HCT116 (cell line): ENCODE measurements around the gene MPZ. TPM values are rescaled to one million over a fixed set of nuclear protein-coding genes. Genes with fewer than 3 reads are reported as not detected.

Experiments used
- ATAC-seq: fragments of 200-7000 bp; cut with Tn5 transposase; 2 replicates; pipeline ENCODE4 v1.9.1; 2020; ENCODE audit warnings: mild to moderate bottlenecking, moderate library complexity
- BruUV-seq: library from RNA; stranded (reverse); fragments of 400-500 nt; replicated peaks from 2 replicates; lab custom pipeline; 2021; lab: Mats Ljungman, UMichigan
- CTCF ChIA-PET: fragments of 300-600 bp; sonication (Branson Sonifier 250); formaldehyde crosslinking; loops from one replicate; lab custom pipeline; 2021; ENCODE audit warnings: antibody characterized with exemption; lab: Charles Lee
- POLR2A ChIA-PET: fragments of 300-600, 350-600 bp; sonication (Branson Sonifier 250); formaldehyde crosslinking; loops from one replicate; lab custom pipeline; 2021; ENCODE audit warnings: antibody characterized with exemption; lab: Charles Lee
- RAD21 ChIA-PET, 2 experiments: fragments of 300-600 bp; sonication (Branson Sonifier 250); formaldehyde crosslinking; loops; one replicate each; lab custom pipeline; 2023; ENCODE audit warnings: low total read pairs in 2 of 2; ENCODE audit not compliant: uncharacterized antibody in 2 of 2, unreplicated experiment in 2 of 2, low non-redundant PET in 1 of 2; lab: Charles Lee
- DNase-seq: peaks from one replicate; pipeline ENCODE4 v3.0.0-alpha.2; 2010; ENCODE audit warnings: low read depth, low spot score
- H2AFZ ChIP-seq: fragments of 200-600 bp; shearing (Covaris generic), sonication (generic); 2 replicates; pipeline ENCODE4 v1.6.1; 2017; ENCODE audit warnings: low read depth, mixed run types, mixed read lengths, antibody characterized with exemption, low read length; ENCODE audit not compliant: poor library complexity, severe bottlenecking
- H3K27ac ChIP-seq: 2 replicates; pipeline ENCODE4 v1.5.1; 2012; ENCODE audit warnings: low read depth, low read length
- H3K27me3 ChIP-seq: fragments of 200-600 bp; sonication (generic); 2 replicates; pipeline ENCODE4 v1.6.1; 2016; ENCODE audit warnings: mixed run types, low read length, mixed read lengths; ENCODE audit not compliant: insufficient read depth
- H3K36me3 ChIP-seq, 2 experiments: fragments of 200-500 bp in 1 of 2; fragments of 200-600 bp in 1 of 2; sonication (Bioruptor generic) in 1 of 2; sonication (generic) in 1 of 2; 2 replicates each; pipeline versions ENCODE4 v1.5.1 to v1.6.1; 2014 to 2016; ENCODE audit warnings: low read length in 2 of 2, inconsistent platforms in 1 of 2, mixed read lengths in 1 of 2, mixed run types in 1 of 2; ENCODE audit not compliant: insufficient read depth in 2 of 2, control insufficient read depth in 1 of 2
- H3K4me1 ChIP-seq, 2 experiments: fragments of 200-600 bp in 1 of 2; sonication (generic) in 1 of 2; 2 replicates each; pipeline versions ENCODE4 v1.5.1 to v1.6.1; 2012 to 2017; ENCODE audit warnings: low read length in 2 of 2, inconsistent platforms in 1 of 2, mild to moderate bottlenecking in 1 of 2, mixed read lengths in 1 of 2, mixed run types in 1 of 2, moderate library complexity in 1 of 2; ENCODE audit not compliant: insufficient read depth in 2 of 2, control insufficient read depth in 1 of 2
- H3K4me2 ChIP-seq: fragments of 200-600 bp; sonication (generic); 2 replicates; pipeline ENCODE4 v1.6.1; 2017; ENCODE audit warnings: mixed run types, low read length, mixed read lengths
- H3K4me3 ChIP-seq, 2 experiments: fragments of 200-600 bp in 1 of 2; sonication (generic) in 1 of 2; replicated peaks in 1 of 2; 2 replicates each; pipeline ENCODE4 v1.5.1; 2011 to 2016; ENCODE audit warnings: low read length in 2 of 2, control low read depth in 1 of 2, low read depth in 1 of 2, mild to moderate bottlenecking in 1 of 2, mixed read lengths in 1 of 2, mixed run types in 1 of 2
- H3K79me2 ChIP-seq: fragments of 200-600 bp; sonication (generic); 2 replicates; pipeline ENCODE4 v1.6.1; 2017; ENCODE audit warnings: mild to moderate bottlenecking, mixed run types, low read length, moderate library complexity, mixed read lengths; ENCODE audit not compliant: insufficient read depth
- H3K9ac ChIP-seq: fragments of 200-600 bp; sonication (generic); 2 replicates; pipeline ENCODE4 v1.6.1; 2016; ENCODE audit warnings: low read length, mixed read lengths
- H3K9me2 ChIP-seq: fragments of 200-600 bp; sonication (generic), shearing (Covaris generic); 2 replicates; pipeline ENCODE4 v1.6.1; 2017; ENCODE audit warnings: mixed run types, mild to moderate bottlenecking, moderate library complexity; ENCODE audit not compliant: insufficient read depth
- H3K9me3 ChIP-seq, 2 experiments: fragments of 200-500 bp in 1 of 2; fragments of 200-600 bp in 1 of 2; sonication (Bioruptor generic) in 1 of 2; sonication (generic) in 1 of 2; 2 replicates each; pipeline ENCODE4 v1.6.1; 2014 to 2017; ENCODE audit warnings: low read length in 2 of 2, mixed read lengths in 2 of 2, inconsistent platforms in 1 of 2, low read depth in 1 of 2, mild to moderate bottlenecking in 1 of 2, mixed run types in 1 of 2, moderate library complexity in 1 of 2; ENCODE audit not compliant: control insufficient read depth in 1 of 2, insufficient read depth in 1 of 2
- H4K20me1 ChIP-seq: fragments of 200-600 bp; sonication (generic), shearing (Covaris generic); 2 replicates; pipeline ENCODE4 v1.6.1; 2017; ENCODE audit warnings: mixed run types, mild to moderate bottlenecking, moderate library complexity; ENCODE audit not compliant: insufficient read depth
- CEBPB ChIP-seq: IDR thresholded peaks from 2 replicates; pipeline ENCODE4 v1.6.1; 2012; ENCODE audit warnings: low read depth
- EGR1 ChIP-seq: IDR thresholded peaks from 2 replicates; pipeline ENCODE4 v1.6.1; 2012; ENCODE audit warnings: low read depth
- ELF1 ChIP-seq: IDR thresholded peaks from 2 replicates; pipeline ENCODE4 v1.6.1; 2012; ENCODE audit warnings: low read depth, borderline replicate concordance
- EZH2 ChIP-seq: fragments of 200-600 bp; sonication (generic); IDR thresholded peaks from 2 replicates; pipeline ENCODE4 v1.6.1; 2017; ENCODE audit warnings: antibody characterized with exemption, mixed run types
- EZH2phosphoT487 ChIP-seq: fragments of 200-600 bp; IDR thresholded peaks from 2 replicates; pipeline ENCODE4 v1.6.1; 2018; ENCODE audit warnings: antibody characterized with exemption, borderline replicate concordance
- FOSL1 ChIP-seq: IDR thresholded peaks from 2 replicates; pipeline ENCODE4 v1.6.1; 2012; ENCODE audit warnings: low read depth
- JUND ChIP-seq: IDR thresholded peaks from 2 replicates; pipeline ENCODE4 v1.6.1; 2012
- POLR2AphosphoS5 ChIP-seq: IDR thresholded peaks from 2 replicates; pipeline ENCODE4 v1.6.1; 2011; ENCODE audit warnings: mild to moderate bottlenecking, low read depth, low read length, moderate library complexity
- RAD21 ChIP-seq: IDR thresholded peaks from 2 replicates; pipeline ENCODE4 v1.6.1; 2012; ENCODE audit warnings: low read depth, mild to moderate bottlenecking
- SIN3A ChIP-seq: IDR thresholded peaks from 2 replicates; pipeline ENCODE4 v1.6.1; 2012; ENCODE audit warnings: low read depth
- SP1 ChIP-seq: IDR thresholded peaks from 2 replicates; pipeline ENCODE4 v1.6.1; 2012; ENCODE audit warnings: low read depth
- TCF7L2 ChIP-seq: IDR thresholded peaks from 2 replicates; pipeline ENCODE4 v1.7.0; 2011; ENCODE audit warnings: borderline replicate concordance, inconsistent platforms; ENCODE audit not compliant: insufficient read depth, insufficient read length; ENCODE audit errors: extremely low read depth
- ZFX ChIP-seq: fragments of 450-650 bp; IDR thresholded peaks from 2 replicates; pipeline ENCODE4 v1.6.1; 2017
- intact Hi-C: fragments of 100-400 bp; cut with micrococcal nuclease; formaldehyde crosslinking; loops from 2 replicates; pipeline ENCODE4 v1.10.0; 2022
- total RNA-seq: library from RNA; stranded (reverse); gene quantifications from one replicate; pipeline ENCODE4 v1.2.1, GENCODE V29; 2021; ENCODE audit not compliant: unreplicated experiment
- TF ChIP-seq, protein P1 (sequence below): IDR thresholded peaks from 2 replicates; pipeline ENCODE4 v1.6.1; 2012
- TF ChIP-seq, protein P2 (sequence below): IDR thresholded peaks from 2 replicates; pipeline ENCODE4 v1.6.1; 2012
- TF ChIP-seq, protein P3 (sequence below), 3 experiments: fragments of 200-600 bp in 1 of 3; sonication (generic) in 1 of 3; IDR thresholded peaks in 2 of 3; conservative IDR thresholded peaks in 1 of 3; 2 replicates each; pipeline ENCODE4 v1.5.1; 2012 to 2017; ENCODE audit warnings: low read depth in 2 of 3, low read length in 2 of 3, antibody characterized with exemption in 1 of 3, borderline replicate concordance in 1 of 3, control low read depth in 1 of 3, mild to moderate bottlenecking in 1 of 3, mixed read lengths in 1 of 3, mixed run types in 1 of 3, moderate library complexity in 1 of 3; ENCODE audit not compliant: insufficient read depth in 1 of 3

The MPZ gene
- total RNA-seq, 1 experiment from 2014 or later = 3.6 TPM

DNA sequence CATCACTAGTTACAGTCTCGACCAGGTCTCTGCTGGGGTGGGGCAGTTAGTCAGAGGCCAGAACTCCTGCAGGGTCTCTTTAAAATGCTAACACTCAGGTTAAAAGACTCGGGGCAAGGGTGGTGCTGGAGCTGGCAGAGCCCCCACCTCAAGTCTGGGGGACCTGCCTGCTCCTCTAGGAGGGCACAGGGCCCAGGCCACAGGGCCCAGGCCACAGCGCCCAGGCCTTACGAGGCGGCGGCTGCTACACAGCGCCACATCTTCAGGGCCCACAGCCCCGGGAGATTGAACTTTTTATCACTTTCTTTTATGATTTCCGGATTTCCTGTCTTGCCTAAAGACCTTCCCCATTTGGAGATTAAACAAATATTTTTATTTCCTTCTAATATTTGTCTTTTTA, 10.4 kb downstream of the MPZ start:
- no TSS peak for BruUV-seq
- RAD21 ChIA-PET = no interaction called here
- CTCF ChIA-PET = no interaction called here
- no peaks in the 10 kb centered on the region for H3K36me3 ChIP-seq
- POLR2A ChIA-PET = no interaction called here
- H3K9ac ChIP-seq = no peak overlapping the region
- no peaks in the 10 kb centered on the region for H3K27me3 ChIP-seq
- no peak overlapping the region for H2AFZ ChIP-seq
- H3K4me2 ChIP-seq = no peak overlapping the region
- H4K20me1 ChIP-seq = no peaks in the 10 kb centered on the region
- peaks cover 2% of the 10 kb centered on the region; the same call in 1 of the 2 replicates for H3K79me2 ChIP-seq
- H3K27ac ChIP-seq = no peak overlapping the region
- intact Hi-C loops = no loop called here
- no peaks in the 10 kb centered on the region for H3K4me1 ChIP-seq
- DNase-seq = no peak
- TF ChIP-seq, protein P1, sequence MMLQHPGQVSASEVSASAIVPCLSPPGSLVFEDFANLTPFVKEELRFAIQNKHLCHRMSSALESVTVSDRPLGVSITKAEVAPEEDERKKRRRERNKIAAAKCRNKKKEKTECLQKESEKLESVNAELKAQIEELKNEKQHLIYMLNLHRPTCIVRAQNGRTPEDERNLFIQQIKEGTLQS = no peak
- no peak for TF ChIP-seq SIN3A
- TF ChIP-seq, protein P2, sequence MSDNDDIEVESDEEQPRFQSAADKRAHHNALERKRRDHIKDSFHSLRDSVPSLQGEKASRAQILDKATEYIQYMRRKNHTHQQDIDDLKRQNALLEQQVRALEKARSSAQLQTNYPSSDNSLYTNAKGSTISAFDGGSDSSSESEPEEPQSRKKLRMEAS = no peak
- TF ChIP-seq CEBPB = no peak
- TF ChIP-seq EZH2 = no peak
- TF ChIP-seq POLR2AphosphoS5 = no peak
- no peaks in the 10 kb centered on the region for H3K9me2 ChIP-seq
- no peak overlapping the region for H3K4me3 ChIP-seq
- H3K9me3 ChIP-seq = no peaks in the 10 kb centered on the region
- ATAC-seq = no peak

DNA sequence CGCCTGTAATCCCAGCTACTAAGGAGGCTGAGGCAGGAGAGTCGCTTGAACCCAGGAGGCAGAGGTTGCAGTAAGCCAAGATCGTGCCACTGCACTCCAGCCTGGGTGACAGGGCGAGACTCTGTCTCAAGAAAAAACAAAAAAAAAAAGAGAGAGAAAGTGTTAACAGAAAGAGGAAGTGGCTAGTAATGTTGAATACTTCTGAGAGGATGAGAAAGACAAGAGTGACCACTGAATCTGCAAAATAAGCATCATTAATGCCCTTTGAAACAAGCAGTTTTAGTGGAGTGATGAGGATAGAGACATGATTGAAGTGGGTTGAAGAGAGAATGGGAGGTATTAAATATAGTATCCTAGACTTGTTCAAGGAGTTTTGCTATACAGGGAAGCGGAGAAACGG, 11.7 kb downstream of the MPZ start:
- TF ChIP-seq, protein P3, sequence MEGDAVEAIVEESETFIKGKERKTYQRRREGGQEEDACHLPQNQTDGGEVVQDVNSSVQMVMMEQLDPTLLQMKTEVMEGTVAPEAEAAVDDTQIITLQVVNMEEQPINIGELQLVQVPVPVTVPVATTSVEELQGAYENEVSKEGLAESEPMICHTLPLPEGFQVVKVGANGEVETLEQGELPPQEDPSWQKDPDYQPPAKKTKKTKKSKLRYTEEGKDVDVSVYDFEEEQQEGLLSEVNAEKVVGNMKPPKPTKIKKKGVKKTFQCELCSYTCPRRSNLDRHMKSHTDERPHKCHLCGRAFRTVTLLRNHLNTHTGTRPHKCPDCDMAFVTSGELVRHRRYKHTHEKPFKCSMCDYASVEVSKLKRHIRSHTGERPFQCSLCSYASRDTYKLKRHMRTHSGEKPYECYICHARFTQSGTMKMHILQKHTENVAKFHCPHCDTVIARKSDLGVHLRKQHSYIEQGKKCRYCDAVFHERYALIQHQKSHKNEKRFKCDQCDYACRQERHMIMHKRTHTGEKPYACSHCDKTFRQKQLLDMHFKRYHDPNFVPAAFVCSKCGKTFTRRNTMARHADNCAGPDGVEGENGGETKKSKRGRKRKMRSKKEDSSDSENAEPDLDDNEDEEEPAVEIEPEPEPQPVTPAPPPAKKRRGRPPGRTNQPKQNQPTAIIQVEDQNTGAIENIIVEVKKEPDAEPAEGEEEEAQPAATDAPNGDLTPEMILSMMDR (IDR thresholded peaks at IDR 0.05 in 2 of 3, conservative IDR thresholded peaks at IDR 0.05 in 1 of 3; ENCODE audit: borderline replicate concordance in 1 of 3, insufficient read depth in 1 of 3, low read depth in 2 of 3, low read length in 2 of 3) = no peak
- TF ChIP-seq JUND (no peak), FOSL1 (no peak), EGR1 (no peak), ELF1 (no peak), EZH2 (no peak), TCF7L2 (no peak), ZFX (no peak), SIN3A (no peak), POLR2AphosphoS5 (no peak), EZH2phosphoT487 (no peak), RAD21 (no peak), SP1 (no peak)
- TF ChIP-seq, protein P2 = no peak
- intact Hi-C loops = no loop called here
- Histone ChIP-seq H4K20me1 (no peaks in the 10 kb centered on the region), H3K9me3 (no peaks in the 10 kb centered on the region), H3K36me3 (no peaks in the 10 kb centered on the region), H3K4me2 (no peak overlapping the region), H3K9ac (no peak overlapping the region), H3K27ac (no peak overlapping the region), H2AFZ (no peak overlapping the region), H3K4me3 (no peak overlapping the region), H3K27me3 (no peaks in the 10 kb centered on the region), H3K9me2 (no peaks in the 10 kb centered on the region), H3K4me1 (no peaks in the 10 kb centered on the region), H3K79me2 (no peaks in the 10 kb centered on the region)
- DNase-seq (no peak), ATAC-seq (no peak)
- BruUV-seq = no TSS peak
- POLR2A ChIA-PET = no interaction called here
- RAD21 ChIA-PET = no interaction called here
- CTCF ChIA-PET = no interaction called here
